ENCODE results near the gene CP.

Gene CP

GRCh38 chr3:149128821-149129220, 92.8 kb downstream of the CP start:
- no peak for DNase-seq (ENCODE audit: extremely low spot score)
- CTCF ChIA-PET: interaction anchor here (1.7 to 2.8 kb wide), 3 partner anchors 8 to 171 kb away, joined by 3 to 25 read pairs (median 9); no protein-coding TSS in a partner anchor
- POLR2A ChIA-PET: interaction anchor here (0.6 kb wide), 1 partner anchor 18 kb away, joined by 3 read pairs; no protein-coding TSS in a partner anchor
- no peak for TF ChIP-seq CTCF (IDR thresholded peaks at IDR 0.05; ENCODE audit: control extremely low read depth, extremely low read depth, low read depth, missing control alignments)

GRCh38 chr3:149122721-149123578, 98.7 kb downstream of the CP start:
- no peak for DNase-seq (ENCODE audit: extremely low spot score)
- ChIA-PET CTCF (interaction anchor here (1.1 to 9.2 kb wide), 6 partner anchors 26 to 170 kb away, joined by 3 to 154 read pairs (median 4); no protein-coding TSS in a partner anchor), POLR2A (no interaction called here)
- no peak for TF ChIP-seq CTCF (IDR thresholded peaks at IDR 0.05; ENCODE audit: control extremely low read depth, extremely low read depth, low read depth, missing control alignments)

All from GM10248 (cell line).